GM12801 (cell line): ENCODE measurements around the gene ANGPT4.

Experiments
- CTCF ChIP-seq: IDR thresholded peaks from one replicate; pipeline ENCODE4 v1.5.1; 2011; ENCODE audit warnings: control low read depth; ENCODE audit not compliant: insufficient read length; ENCODE audit errors: extremely low read depth

The ANGPT4 gene

GRCh38 chr20:924639-925038, 8.5 kb upstream of the ANGPT4 start:
- TF ChIP-seq CTCF: no peak

- no peak for TF ChIP-seq CTCF
Observed at GRCh38 chr20:922781-923180, 6.6 kb upstream of the ANGPT4 start.

- no peak for TF ChIP-seq CTCF
Observed at GRCh38 chr20:921068-921467, 4.9 kb upstream of the ANGPT4 start.

GRCh38 chr20:920311-920710, 4.2 kb upstream of the ANGPT4 start:
- no peak for TF ChIP-seq CTCF

GRCh38 chr20:919491-919916, 3.4 kb upstream of the ANGPT4 start:
- no peak for TF ChIP-seq CTCF

GRCh38 chr20:917416-917815, 1.3 kb upstream of the ANGPT4 start:
- no peak for TF ChIP-seq CTCF

GRCh38 chr20:916825-917224, 691 bp upstream of the ANGPT4 start:
- TF ChIP-seq CTCF: no peak

GRCh38 chr20:914727-915498, 1.2 kb downstream of the ANGPT4 start:
- no peak for TF ChIP-seq CTCF
